ENCODE measurements around the gene KDSR.

DNA sequence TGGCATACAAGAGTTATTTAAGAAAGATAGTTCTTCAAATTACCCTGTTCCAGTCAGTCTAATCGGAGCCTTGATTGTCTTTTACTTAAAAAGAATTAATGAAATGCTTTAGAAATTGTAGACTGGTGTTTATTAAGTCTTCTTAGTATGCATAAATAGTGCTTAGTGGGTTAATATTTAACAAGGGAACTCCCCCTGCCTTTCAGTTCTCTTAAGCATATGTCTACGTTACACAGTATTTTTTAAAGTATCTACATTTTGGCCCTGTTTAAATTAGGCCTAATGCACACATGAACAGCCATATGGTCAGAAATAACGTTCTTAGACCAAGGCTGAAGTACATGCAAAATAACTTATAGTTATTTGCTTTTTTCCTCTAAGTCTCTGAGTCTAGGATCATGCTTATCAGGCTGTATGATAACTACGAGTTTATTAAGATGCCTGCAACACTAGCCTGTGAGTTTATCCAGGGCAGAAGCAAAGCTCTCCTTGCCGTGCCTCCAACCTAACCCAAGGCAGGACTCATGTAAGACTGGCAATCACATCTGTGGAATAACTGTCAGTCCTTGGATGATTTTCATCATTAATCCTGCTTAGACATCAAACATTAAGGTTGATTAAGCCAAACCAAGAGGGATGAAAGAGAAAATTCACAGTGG, 54.1 kb downstream of the KDSR start:
- TF ChIP-seq, protein P1, sequence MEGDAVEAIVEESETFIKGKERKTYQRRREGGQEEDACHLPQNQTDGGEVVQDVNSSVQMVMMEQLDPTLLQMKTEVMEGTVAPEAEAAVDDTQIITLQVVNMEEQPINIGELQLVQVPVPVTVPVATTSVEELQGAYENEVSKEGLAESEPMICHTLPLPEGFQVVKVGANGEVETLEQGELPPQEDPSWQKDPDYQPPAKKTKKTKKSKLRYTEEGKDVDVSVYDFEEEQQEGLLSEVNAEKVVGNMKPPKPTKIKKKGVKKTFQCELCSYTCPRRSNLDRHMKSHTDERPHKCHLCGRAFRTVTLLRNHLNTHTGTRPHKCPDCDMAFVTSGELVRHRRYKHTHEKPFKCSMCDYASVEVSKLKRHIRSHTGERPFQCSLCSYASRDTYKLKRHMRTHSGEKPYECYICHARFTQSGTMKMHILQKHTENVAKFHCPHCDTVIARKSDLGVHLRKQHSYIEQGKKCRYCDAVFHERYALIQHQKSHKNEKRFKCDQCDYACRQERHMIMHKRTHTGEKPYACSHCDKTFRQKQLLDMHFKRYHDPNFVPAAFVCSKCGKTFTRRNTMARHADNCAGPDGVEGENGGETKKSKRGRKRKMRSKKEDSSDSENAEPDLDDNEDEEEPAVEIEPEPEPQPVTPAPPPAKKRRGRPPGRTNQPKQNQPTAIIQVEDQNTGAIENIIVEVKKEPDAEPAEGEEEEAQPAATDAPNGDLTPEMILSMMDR (IDR thresholded peaks at IDR 0.05) = no peak
- TF ChIP-seq POLR2AphosphoS5 (IDR thresholded peaks at IDR 0.05; ENCODE audit: insufficient read depth in 1 of 2, low read depth in 1 of 2) (no peak), POLR2A (IDR thresholded peaks at IDR 0.05) (no peak)
